Omental fat pad (tissue), 4 donors: ENCODE data around the gene ETV6. TPM values are rescaled to one million over a fixed set of nuclear protein-coding genes. Genes with fewer than 3 reads are reported as not detected.

Experiments
- ATAC-seq: fragments of 150-250 bp; one replicate; pipeline ENCODE4 v1.9.1; 2016; ENCODE audit warnings: mild to moderate bottlenecking, moderate library complexity; ENCODE audit not compliant: low FRiP score
- DNase-seq: peaks from one replicate; pipeline ENCODE4 v3.0.0-alpha.2; 2019; ENCODE audit warnings: low spot score
- CTCF ChIP-seq, 3 donors: fragments of 450-650 bp; IDR thresholded peaks; one replicate each; pipeline ENCODE4 v1.5.1; 2016 to 2017; ENCODE audit warnings: antibody characterized with exemption in 3 of 3, mild to moderate bottlenecking in 3 of 3, moderate library complexity in 2 of 3
- total RNA-seq, 4 donors: library from RNA; depleted of rRNA; stranded (reverse); fragments of >200 nt; gene quantifications; one replicate each; pipeline ENCODE4 v1.1.0, GENCODE V29; 2016

The ETV6 gene
- total RNA-seq, 4 donors from 2014 or later = 9.3 to 28.2 (median 17.6) TPM

- DNase-seq (no peak), ATAC-seq (no peak)
- TF ChIP-seq CTCF (IDR thresholded peaks at IDR 0.05) = no peak
These were observed 128.0 kb downstream of the ETV6 start for GRCh38 chr12:11777451-11777850.

GRCh38 chr12:11777962-11778361, 128.5 kb downstream of the ETV6 start:
- ATAC-seq = no peak
- DNase-seq = no peak
- TF ChIP-seq CTCF (IDR thresholded peaks at IDR 0.05) = no peak

- ATAC-seq (peak; percentile 73), DNase-seq (no peak)
- no peak for TF ChIP-seq CTCF (IDR thresholded peaks at IDR 0.05)
These were observed 129.5 kb downstream of the ETV6 start for GRCh38 chr12:11778713-11779685.

GRCh38 chr12:11780521-11781101, 131.1 kb downstream of the ETV6 start:
- no peak for TF ChIP-seq CTCF (IDR thresholded peaks at IDR 0.05)
- DNase-seq (no peak), ATAC-seq (no peak)

GRCh38 chr12:11782914-11783420, 133.5 kb downstream of the ETV6 start:
- no peak for TF ChIP-seq CTCF (IDR thresholded peaks at IDR 0.05)
- DNase-seq = no peak
- no peak for ATAC-seq

- TF ChIP-seq CTCF (IDR thresholded peaks at IDR 0.05) = no peak
- no peak for DNase-seq
- ATAC-seq = peak; percentile 70
These were observed 136.2 kb downstream of the ETV6 start for GRCh38 chr12:11785712-11786111.
